Limb (tissue), 2 donors: Measurements from ENCODE around the gene ERP44.
A peak's percentile ranks its signal among the peaks of the same experiment; 100 is the strongest.
"Not testable (repeated sequence)": the region's sequence is repeated elsewhere in the genome, so short reads cannot be mapped to it uniquely, and the experiment has no call there.

Experiments
- DNase-seq, 2 donors: peaks; one replicate each; pipeline ENCODE4 v3.0.0-alpha.2; 2016; ENCODE audit errors: extremely low spot score in 2 of 2

Gene ERP44

GRCh38 chr9:100100146-100100667, 1.4 kb upstream of the ERP44 start:
- no peak for DNase-seq

- DNase-seq = no peak
Observed at GRCh38 chr9:100099722-100100042, 882 bp upstream of the ERP44 start.

- peak in 1 of 2 donors; percentile 53 for DNase-seq
Observed at GRCh38 chr9:100098046-100098886, 534 bp downstream of the ERP44 start.

GRCh38 chr9:100096378-100096916, 2.4 kb downstream of the ERP44 start:
- no peak for DNase-seq

GRCh38 chr9:100094411-100094810, 4.4 kb downstream of the ERP44 start:
- DNase-seq = not testable (repeated sequence)

GRCh38 chr9:100092066-100092465, 6.7 kb downstream of the ERP44 start:
- no peak for DNase-seq

GRCh38 chr9:100091650-100092049, 7.2 kb downstream of the ERP44 start:
- no peak for DNase-seq

GRCh38 chr9:100090880-100091279, 7.9 kb downstream of the ERP44 start:
- DNase-seq = no peak

- DNase-seq = no peak
Observed at GRCh38 chr9:100088202-100088601, 10.6 kb downstream of the ERP44 start.

GRCh38 chr9:100087218-100087617, 11.6 kb downstream of the ERP44 start:
- no peak for DNase-seq

- no peak for DNase-seq
Observed at GRCh38 chr9:100086097-100086635, 12.6 kb downstream of the ERP44 start.

GRCh38 chr9:100084734-100085133, 14.1 kb downstream of the ERP44 start:
- DNase-seq = no peak

- DNase-seq = no peak
Observed at GRCh38 chr9:100084128-100084453, 14.7 kb downstream of the ERP44 start.

- no peak for DNase-seq
Observed at GRCh38 chr9:100083448-100084127, 15.2 kb downstream of the ERP44 start.

GRCh38 chr9:100082782-100083181, 16.0 kb downstream of the ERP44 start:
- no peak for DNase-seq

- not testable (repeated sequence) for DNase-seq
Observed at GRCh38 chr9:100076256-100076655, 22.5 kb downstream of the ERP44 start.

- no peak for DNase-seq
Observed at GRCh38 chr9:100074989-100075388, 23.8 kb downstream of the ERP44 start.

- no peak for DNase-seq
Observed at GRCh38 chr9:100074093-100074492, 24.7 kb downstream of the ERP44 start.

GRCh38 chr9:100072805-100073204, 26.0 kb downstream of the ERP44 start:
- DNase-seq = no peak

- no peak for DNase-seq
Observed at GRCh38 chr9:100071271-100071670, 27.5 kb downstream of the ERP44 start.

- no peak for DNase-seq
Observed at GRCh38 chr9:100070104-100071041, 28.4 kb downstream of the ERP44 start.
